GM18507 (cell line): ENCODE data around the gene IPPK.

Experiments
- DNase-seq: peaks from one replicate; pipeline ENCODE4 v3.0.0; 2011; ENCODE audit warnings: low read depth; ENCODE audit not compliant: insufficient read length; ENCODE audit errors: extremely low spot score
- FAIRE-seq: peaks from 2 replicates; lab custom pipeline; 2011; peaks lifted over from hg19 to GRCh38; lab: Jason Lieb, UNC

Gene IPPK

DNA sequence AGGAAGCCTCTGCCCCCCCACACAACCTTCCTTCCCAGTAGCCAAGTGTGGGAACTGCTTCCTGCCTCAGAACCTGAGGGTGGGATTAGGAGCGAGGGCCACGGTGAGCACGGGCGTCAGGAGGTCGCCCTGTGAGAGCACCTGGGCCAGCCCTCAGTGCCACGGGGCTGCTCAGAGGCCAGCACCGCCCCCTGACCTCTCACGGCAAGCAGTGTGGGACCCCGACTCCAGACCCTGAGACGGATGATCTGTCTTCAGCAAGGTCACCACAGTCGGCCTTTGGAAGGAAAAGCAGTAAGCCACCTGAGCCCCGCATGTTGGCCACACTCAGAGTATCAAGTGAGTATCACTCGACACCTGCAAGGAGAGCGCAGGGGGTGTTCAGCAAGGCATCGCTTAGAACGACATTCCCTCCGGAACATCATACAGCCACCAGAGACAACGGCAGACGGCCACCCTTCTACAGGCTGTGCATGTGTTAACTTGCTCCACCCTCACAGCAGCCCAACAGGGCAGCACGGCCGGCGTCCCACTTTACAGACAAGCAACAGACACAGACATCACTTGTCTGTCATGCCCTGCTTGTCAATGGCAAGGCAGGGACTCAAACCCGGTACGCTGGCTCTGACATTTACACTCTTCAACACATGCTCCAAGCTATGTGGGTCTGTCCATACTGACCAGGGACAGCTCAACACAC is 50.2 kb downstream of the IPPK start:
- DNase-seq (no peak), FAIRE-seq (no peak)

DNA sequence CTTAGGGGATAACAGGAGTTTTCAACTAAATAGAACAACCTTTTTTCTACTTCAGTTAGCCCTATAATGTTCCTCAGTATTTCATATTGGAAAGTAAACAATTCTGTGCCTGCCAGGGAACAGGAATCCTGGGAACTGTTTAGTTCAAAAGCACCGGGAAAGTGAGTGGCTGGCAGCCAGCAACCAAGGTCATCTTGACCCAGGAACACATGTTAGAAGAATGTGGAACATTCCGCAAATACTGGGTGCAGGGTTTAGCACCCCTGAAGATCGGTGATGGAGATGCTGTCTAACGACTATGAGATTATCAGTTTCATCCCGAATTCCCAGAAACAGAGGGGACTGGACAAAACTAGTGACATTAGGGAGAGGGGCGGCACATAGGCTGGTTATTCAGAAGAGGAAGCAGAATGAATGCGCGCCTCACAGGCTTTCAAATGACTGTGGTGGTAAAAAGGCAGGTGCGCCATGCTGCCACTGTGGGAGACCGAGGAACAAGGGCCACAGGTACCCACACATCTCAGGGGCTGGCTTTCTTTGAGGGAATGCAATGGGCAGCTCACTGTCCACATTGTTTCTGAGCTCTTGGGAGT is 51.2 kb downstream of the IPPK start:
- FAIRE-seq (no peak), DNase-seq (no peak)

- FAIRE-seq: no peak
- no peak for DNase-seq
Measured at GRCh38 chr9:92617951-92618510, 51.9 kb downstream of the IPPK start.

DNA sequence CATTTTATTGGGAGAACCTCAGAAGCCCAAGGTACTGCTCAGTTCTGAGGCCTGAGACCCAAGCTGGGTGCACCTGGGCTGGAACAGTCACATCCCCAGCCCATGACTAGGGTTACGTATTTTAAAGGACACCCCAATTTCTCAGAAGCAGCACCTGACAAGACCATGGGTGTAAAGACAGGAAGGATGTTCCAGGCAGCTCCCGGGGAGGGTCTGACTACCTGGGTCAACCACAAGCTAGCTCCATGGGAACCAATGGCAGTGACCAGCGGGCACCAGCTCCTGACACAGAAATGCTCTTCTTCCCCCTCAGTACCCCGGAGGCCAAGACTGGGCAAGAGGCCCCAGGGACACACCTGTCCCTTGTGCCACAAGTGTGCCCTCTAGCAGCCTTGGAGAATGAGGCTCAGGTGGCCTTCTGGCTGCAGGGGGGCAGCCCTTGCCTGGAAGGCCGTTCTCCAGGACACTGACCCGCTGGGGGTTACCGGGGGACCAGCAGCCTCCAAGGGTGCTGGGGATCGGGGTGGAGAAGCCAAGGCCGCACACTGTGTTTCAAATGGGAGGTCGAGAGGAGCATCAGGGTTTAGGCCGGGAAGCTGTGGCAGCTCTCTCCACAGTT is 52.6 kb downstream of the IPPK start:
- FAIRE-seq (no peak), DNase-seq (no peak)

DNA sequence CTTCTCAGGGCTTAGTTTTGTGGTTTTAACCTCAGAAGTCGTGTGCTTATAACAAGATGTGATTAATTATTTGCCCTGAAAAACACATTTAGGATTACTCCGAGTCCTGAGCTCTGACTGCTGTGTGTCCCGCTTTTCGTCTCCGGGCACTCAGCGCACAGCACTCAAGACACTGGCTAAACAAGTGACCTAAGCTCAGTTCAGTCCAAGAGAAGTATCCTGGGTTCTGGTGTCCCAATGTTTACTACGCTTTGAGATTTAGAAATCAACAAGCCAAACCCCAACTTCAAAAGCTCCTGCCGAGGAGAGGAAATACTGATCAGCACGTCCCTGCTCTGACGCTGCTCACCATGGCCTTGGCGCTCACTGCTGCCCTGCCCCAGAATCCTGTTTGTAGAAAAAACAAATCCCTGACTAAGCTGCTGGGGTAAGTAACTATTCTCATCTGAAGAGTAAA is 53.2 kb downstream of the IPPK start:
- DNase-seq (no peak), FAIRE-seq (no peak)

GRCh38 chr9:92616199-92616641 is 53.7 kb downstream of the IPPK start:
- DNase-seq (no peak), FAIRE-seq (no peak)

GRCh38 chr9:92615790-92616189 is 54.1 kb downstream of the IPPK start:
- FAIRE-seq: no peak

DNA sequence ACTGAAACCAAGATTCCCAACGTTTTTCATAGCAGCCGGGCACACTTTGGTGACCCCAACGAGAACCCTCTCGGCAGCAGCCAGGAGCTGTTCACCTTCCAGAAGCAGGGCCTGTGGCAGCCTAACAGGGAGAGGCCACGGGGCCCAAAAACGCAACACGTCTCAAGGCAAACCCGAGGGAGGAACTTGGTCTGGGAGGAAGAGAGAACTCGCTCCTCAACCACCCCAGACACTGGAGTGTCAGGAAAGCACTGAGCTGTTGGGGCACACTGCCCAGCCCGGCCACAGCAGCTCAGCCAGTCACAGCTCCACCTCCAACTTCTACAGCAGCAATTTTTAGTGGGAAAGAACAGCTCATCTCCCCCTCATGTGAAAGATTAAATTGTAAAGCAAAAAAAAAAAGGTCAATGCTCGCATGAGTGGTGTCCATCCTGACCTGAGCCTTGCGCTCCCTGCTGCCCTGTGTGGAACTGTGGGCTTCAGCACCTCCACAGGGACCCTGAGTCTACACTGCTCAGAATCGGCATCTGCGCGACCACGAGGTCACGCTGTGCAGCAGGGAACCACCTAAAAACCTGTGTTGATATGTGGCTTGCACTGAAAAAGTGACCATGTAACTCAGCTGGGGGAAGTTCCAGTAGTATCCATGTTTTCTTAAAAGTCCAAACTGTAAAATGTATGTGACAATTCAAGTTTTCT is 55.0 kb downstream of the IPPK start:
- no peak for FAIRE-seq

More at GRCh38 chr9:92615790-92616189, 54.1 kb downstream of the IPPK start:
- no peak for DNase-seq

DNA sequence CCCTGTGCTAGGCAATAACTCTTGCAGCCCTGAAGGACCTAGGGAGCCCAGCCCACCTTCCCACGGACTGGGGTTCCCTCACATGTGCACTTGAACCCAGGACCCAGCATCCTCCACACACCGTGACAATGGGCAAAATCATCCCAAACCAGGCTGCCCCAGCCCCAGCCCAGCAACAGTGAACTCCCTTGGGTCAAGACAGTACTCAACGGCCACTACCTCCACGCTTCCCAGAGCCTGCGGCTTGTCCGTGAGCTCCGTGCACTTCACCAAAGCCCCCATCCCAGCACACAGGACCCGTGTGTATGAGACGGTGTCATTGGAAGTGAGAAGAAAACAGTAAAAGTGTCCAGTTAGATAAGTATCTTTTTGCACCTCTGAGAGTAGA is 55.8 kb downstream of the IPPK start:
- FAIRE-seq (no peak), DNase-seq (no peak)

More for the DNA sequence above, 55.0 kb downstream of the IPPK start:
- DNase-seq: no peak

DNA sequence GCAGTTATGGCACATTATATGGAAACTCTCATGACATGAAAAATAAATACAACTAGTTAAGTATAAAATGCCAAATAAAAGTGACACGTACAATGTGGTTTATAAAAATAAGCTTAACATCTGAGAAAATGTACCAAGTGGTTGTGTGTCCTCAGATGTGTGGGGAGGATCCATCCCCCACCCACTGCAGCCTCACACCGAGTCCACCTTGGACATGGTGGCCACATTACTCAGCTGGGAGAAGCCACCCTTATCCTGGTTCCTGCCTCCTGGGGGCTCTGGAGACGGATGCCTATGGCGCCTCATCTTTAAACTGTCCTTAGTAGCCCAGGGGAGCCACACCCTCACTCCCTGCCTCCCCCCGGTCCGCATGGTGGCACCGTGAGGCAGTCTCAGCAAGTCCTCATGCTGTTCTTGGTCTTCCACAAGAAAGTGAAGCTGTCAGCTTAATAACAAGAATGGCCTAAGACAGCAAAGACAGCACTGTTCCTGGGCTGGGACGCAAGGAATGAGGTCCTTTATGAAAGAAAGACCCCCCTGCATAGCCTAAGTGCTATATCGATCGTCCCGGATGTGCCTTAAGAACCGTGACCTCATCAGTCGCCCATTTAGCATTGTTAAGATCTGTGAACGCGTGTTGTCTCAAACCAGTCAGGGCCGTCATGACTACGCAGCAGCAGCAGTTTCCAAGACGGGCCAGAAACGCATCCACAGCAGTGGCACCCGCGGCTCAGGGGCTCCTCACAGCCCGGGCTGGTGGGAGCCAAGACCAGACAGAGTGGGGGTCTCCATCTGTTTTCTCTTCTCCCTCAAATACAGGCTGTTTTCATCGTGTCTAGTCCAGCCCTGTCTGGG is 56.4 kb downstream of the IPPK start:
- DNase-seq (no peak), FAIRE-seq (no peak)

DNA sequence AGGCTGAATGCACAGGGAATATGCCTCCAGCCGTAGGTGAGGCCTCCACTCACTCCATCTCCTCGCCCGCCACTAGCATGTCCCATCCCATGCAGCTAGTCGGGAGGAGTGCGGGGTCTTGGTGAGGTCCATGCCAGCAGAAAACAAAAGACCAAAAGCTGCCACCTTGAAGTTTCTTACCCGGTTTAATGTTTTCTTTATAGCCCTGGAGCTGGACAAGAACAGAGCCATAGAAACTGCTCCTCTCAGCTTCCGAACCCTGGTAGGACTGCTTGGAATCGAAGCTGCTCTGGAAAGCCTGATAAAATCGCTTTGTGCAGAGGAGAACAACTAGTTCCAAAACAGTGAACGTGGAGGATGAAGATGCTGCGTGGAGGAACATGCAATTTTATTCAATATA is 57.1 kb downstream of the IPPK start:
- DNase-seq (no peak), FAIRE-seq (no peak)

DNA sequence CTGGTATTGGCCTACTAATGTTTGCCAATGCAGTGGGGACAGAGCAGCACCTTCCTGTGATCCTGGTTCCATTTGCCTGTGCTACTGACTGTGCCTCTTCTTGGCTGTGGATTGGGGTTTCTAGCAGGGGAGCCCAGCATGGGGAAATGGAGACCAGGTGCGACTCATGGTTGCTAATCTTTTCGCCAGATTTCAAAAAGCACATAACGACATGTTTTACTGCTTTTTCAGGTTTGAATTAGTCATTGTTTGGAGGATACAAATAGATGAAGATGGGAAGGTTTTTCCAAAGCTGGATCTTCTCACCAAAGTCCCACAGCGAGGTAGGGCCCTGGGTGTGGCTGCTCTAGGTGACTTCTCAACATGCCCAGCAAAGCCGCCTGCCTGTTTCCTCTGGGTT is 57.6 kb downstream of the IPPK start:
- FAIRE-seq (no peak), DNase-seq (no peak)

GRCh38 chr9:92611621-92612285 is 58.2 kb downstream of the IPPK start:
- FAIRE-seq (no peak), DNase-seq (no peak)

DNA sequence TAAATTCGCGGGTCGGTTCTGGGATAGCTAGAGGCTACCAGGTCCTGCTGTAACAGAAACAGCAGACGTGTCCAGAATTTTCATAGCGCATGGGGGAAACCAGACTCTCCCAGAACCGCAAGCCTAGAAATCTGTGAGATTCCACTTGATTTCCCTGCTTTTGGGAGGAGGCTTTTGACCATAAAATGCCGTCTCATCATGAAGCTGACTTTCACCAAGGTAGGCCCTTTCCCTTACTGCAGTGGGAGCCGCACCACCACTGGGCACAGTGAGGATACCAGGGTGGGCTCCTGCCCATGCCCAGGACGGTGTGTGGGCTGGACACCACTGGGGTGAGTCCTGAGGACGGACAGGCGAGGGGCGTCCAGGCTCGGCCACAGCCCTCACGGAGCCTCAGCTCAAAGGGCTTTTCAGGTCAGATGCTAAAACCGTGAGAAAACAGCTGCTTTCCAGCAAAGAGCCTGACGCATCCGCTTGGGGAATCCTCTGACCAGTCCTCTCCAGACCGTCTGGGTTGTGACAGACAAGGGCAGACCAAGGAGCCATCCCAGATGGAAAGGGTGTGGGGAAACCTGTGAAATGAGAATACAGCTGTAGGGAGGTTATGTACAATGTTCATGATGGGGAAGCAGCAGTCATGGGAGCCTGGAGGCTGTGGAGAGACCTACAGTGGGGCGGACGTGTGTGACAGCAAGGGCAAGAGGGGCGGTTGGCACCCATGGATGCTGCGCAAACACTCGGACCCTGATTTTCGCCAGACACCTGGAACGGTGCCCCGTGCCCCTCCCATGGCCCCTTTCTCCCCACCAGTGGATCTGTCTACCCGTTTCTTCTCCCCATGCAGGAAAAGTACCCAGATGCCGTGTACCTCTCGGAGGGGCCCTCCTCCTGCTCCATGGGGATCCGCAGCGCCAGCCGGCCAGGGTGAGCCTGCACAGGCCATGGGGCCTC is 59.2 kb downstream of the IPPK start:
- DNase-seq (no peak), FAIRE-seq (no peak)

GRCh38 chr9:92608909-92609445 is 61.0 kb downstream of the IPPK start:
- DNase-seq: no peak

GRCh38 chr9:92608241-92608908 is 61.6 kb downstream of the IPPK start:
- no peak for DNase-seq
- FAIRE-seq: no peak

More at GRCh38 chr9:92608909-92609445, 61.0 kb downstream of the IPPK start:
- no peak for FAIRE-seq

GRCh38 chr9:92607773-92608172 is 62.2 kb downstream of the IPPK start:
- no peak for DNase-seq
- FAIRE-seq: no peak
